CD14-positive monocyte (primary cell): Measurements from ENCODE around the gene POP4. TPM values are rescaled to one million over a fixed set of nuclear protein-coding genes. Genes with fewer than 3 reads are reported as not detected.
A peak's percentile ranks its signal among the peaks of the same experiment; 100 is the strongest.

Source experiments
- DNase-seq, 3 donors: peaks; one replicate each; pipeline ENCODE4 v3.0.0-alpha.2; 2011 to 2022
- H2AFZ ChIP-seq: 2 replicates; pipeline ENCODE4 v1.6.0; 2012; ENCODE audit warnings: mild to moderate bottlenecking, low read depth, low read length, inconsistent platforms; ENCODE audit not compliant: insufficient read depth, poor library complexity, severe bottlenecking
- H3K27ac ChIP-seq, 2 donors: 1 replicate in 1 of 2; 2 replicates in 1 of 2; pipeline ENCODE4 v1.5.1; 2012 to 2013; ENCODE audit warnings: low read length in 2 of 2, control low read depth in 1 of 2, inconsistent platforms in 1 of 2, low read depth in 1 of 2, mild to moderate bottlenecking in 1 of 2
- H3K27me3 ChIP-seq, 2 donors: one replicate each; pipeline versions ENCODE4 v1.6.0 to v1.6.1; 2011 to 2013; ENCODE audit warnings: low read length in 2 of 2; ENCODE audit not compliant: control insufficient read depth in 2 of 2, insufficient read depth in 2 of 2
- H3K36me3 ChIP-seq, 2 donors: replicated peaks in 1 of 2; 1 replicate in 1 of 2; 2 replicates in 1 of 2; pipeline versions ENCODE4 v1.5.1 to v1.6.1; 2012 to 2013; ENCODE audit warnings: low read length in 2 of 2, control low read depth in 1 of 2, inconsistent platforms in 1 of 2, mild to moderate bottlenecking in 1 of 2; ENCODE audit not compliant: insufficient read depth in 2 of 2, control insufficient read depth in 1 of 2
- H3K4me1 ChIP-seq, 2 donors: 1 replicate in 1 of 2; 2 replicates in 1 of 2; pipeline versions ENCODE4 v1.5.1 to v1.6.1; 2012 to 2013; ENCODE audit warnings: low read length in 2 of 2, control low read depth in 1 of 2, inconsistent platforms in 1 of 2, mild to moderate bottlenecking in 1 of 2, moderate library complexity in 1 of 2; ENCODE audit not compliant: insufficient read depth in 2 of 2, control insufficient read depth in 1 of 2
- H3K4me2 ChIP-seq: replicated peaks from 2 replicates; pipeline ENCODE3; 2012; ENCODE audit warnings: low read length, moderate library complexity, mild to moderate bottlenecking; ENCODE audit not compliant: poor library complexity, severe bottlenecking; ENCODE audit errors: extremely low read depth
- H3K4me3 ChIP-seq, 3 experiments: fragments of 200-600 bp in 1 of 3; sonication (generic) in 1 of 3; replicated peaks in 1 of 3; 1 replicate in 2 of 3; 2 replicates in 1 of 3; pipeline ENCODE4 v1.5.1; 2011 to 2013; ENCODE audit warnings: low read length in 3 of 3, mild to moderate bottlenecking in 3 of 3, control low read depth in 2 of 3, low read depth in 2 of 3, inconsistent platforms in 1 of 3, moderate library complexity in 1 of 3
- H3K79me2 ChIP-seq: 2 replicates; pipeline ENCODE4 v1.6.0; 2012; ENCODE audit warnings: mild to moderate bottlenecking, control low read depth, inconsistent platforms, low read length, moderate library complexity; ENCODE audit not compliant: insufficient read depth
- H3K9ac ChIP-seq: 2 replicates; pipeline ENCODE4 v1.6.0; 2017; ENCODE audit warnings: low read length, mild to moderate bottlenecking; ENCODE audit not compliant: insufficient read depth, poor library complexity, severe bottlenecking
- H3K9me3 ChIP-seq, 2 donors: replicated peaks in 1 of 2; 1 replicate in 1 of 2; 2 replicates in 1 of 2; pipeline versions ENCODE4 v1.5.1 to v1.6.1; 2012 to 2013; ENCODE audit warnings: low read length in 2 of 2, control low read depth in 1 of 2; ENCODE audit not compliant: control insufficient read depth in 1 of 2, insufficient read depth in 1 of 2
- H4K20me1 ChIP-seq: 2 replicates; pipeline ENCODE4 v1.6.0; 2012; ENCODE audit warnings: mild to moderate bottlenecking, low read length, control low read depth, moderate library complexity; ENCODE audit not compliant: insufficient read depth
- H3K27ac Mint-ChIP-seq, 7 donors: one replicate each; pipeline ENCODE4 v1.8.0; 2020; ENCODE audit warnings: mild to moderate bottlenecking in 7 of 7, mixed read lengths in 7 of 7, moderate library complexity in 6 of 7, inconsistent platforms in 2 of 7
- H3K27me3 Mint-ChIP-seq, 3 donors: one replicate each; pipeline ENCODE4 v1.8.0; 2021 to 2022; ENCODE audit warnings: low read depth in 3 of 3, mild to moderate bottlenecking in 3 of 3, mixed read lengths in 3 of 3, moderate library complexity in 3 of 3, inconsistent platforms in 1 of 3
- H3K36me3 Mint-ChIP-seq, 2 donors: one replicate each; pipeline ENCODE4 v1.8.0; 2020; ENCODE audit warnings: mixed read lengths in 2 of 2, inconsistent platforms in 1 of 2, mild to moderate bottlenecking in 1 of 2
- H3K4me1 Mint-ChIP-seq: one replicate; pipeline ENCODE4 v1.8.0; 2020; ENCODE audit warnings: mild to moderate bottlenecking, mixed read lengths
- H3K4me3 Mint-ChIP-seq, 2 donors: one replicate each; pipeline ENCODE4 v1.8.0; 2020; ENCODE audit warnings: mild to moderate bottlenecking in 2 of 2, mixed read lengths in 2 of 2, moderate library complexity in 1 of 2
- H3K9me3 Mint-ChIP-seq, 7 donors: one replicate each; pipeline ENCODE4 v1.8.0; 2020 to 2022; ENCODE audit warnings: mixed read lengths in 7 of 7, mild to moderate bottlenecking in 6 of 7, moderate library complexity in 6 of 7, inconsistent platforms in 2 of 7
- CTCF ChIP-seq: fragments of 200-600 bp; IDR thresholded peaks from one replicate; pipeline ENCODE4 v1.8.0; 2022; ENCODE audit warnings: antibody characterized with exemption, mild to moderate bottlenecking
- WGBS: methylation state at CpG from one replicate; pipeline ENCODE4 v1.1.5; 2013; ENCODE audit warnings: missing lambda C conversion rate; ENCODE audit not compliant: insufficient coverage; 5-methylcytosine and 5-hydroxymethylcytosine counted together
- intact Hi-C, 2 donors: fragments of 100-400 bp; cut with micrococcal nuclease; formaldehyde crosslinking; loops; one replicate each; pipeline versions ENCODE4 v1.15.0 to v1.15.1; 2023
- polyA plus RNA-seq, 3 donors: library from polyadenylated mRNA; depleted of rRNA in 1 of 3; unstranded in 2 of 3; stranded (reverse) in 1 of 3; fragments of 300-500 nt in 2 of 3; fragments of >200 nt in 1 of 3; fragmentation: Illumina TruSeq in 2 of 3; gene quantifications; 1 replicate in 2 of 3; 2 replicates in 1 of 3; pipeline ENCODE4 v1.2.3, GENCODE V29; 2012 to 2021

Gene POP4
- polyA plus RNA-seq, 3 donors: 49.9 to 162 (median 161) TPM

- Mint-ChIP-seq H3K27ac (peak overlapping the region in 1 of 7 donors; percentile 4), H3K4me1 (no peaks in the 10 kb centered on the region), H3K27me3 (peaks cover 0 to 11% (median 10%) of the 10 kb centered on the region in 3 donors), H3K9me3 (peaks cover 1 to 17% (median 4%) of the 10 kb centered on the region in 7 donors), H3K36me3 (no peaks in the 10 kb centered on the region), H3K4me3 (no peak overlapping the region)
- Histone ChIP-seq H3K9ac (no peak overlapping the region), H2AFZ (no peak overlapping the region), H3K36me3 (no peaks in the 10 kb centered on the region), H3K27ac (no peak overlapping the region), H4K20me1 (no peaks in the 10 kb centered on the region), H3K9me3 (no peaks in the 10 kb centered on the region), H3K4me1 (no peaks in the 10 kb centered on the region), H3K4me3 (no peak overlapping the region), H3K4me2 (no peak overlapping the region), H3K27me3 (no peaks in the 10 kb centered on the region), H3K79me2 (no peaks in the 10 kb centered on the region)
- no CpG with 5 or more reads among the region's 1 CpG for WGBS
- intact Hi-C loops: no loop called here
- DNase-seq: no peak
- TF ChIP-seq CTCF: no peak
Measured at GRCh38 chr19:29583196-29583999, 22.7 kb upstream of the POP4 start.

- H3K27ac Mint-ChIP-seq: no peak overlapping the region
- no peak overlapping the region for H3K27ac ChIP-seq
- peaks cover 0 to 10% (median 7%) of the 10 kb centered on the region in 3 donors for H3K27me3 Mint-ChIP-seq
- no peaks in the 10 kb centered on the region for H3K4me1 Mint-ChIP-seq
- intact Hi-C loops: no loop called here
- H4K20me1 ChIP-seq: no peaks in the 10 kb centered on the region
- no peak overlapping the region for H2AFZ ChIP-seq
- no peak for TF ChIP-seq CTCF
- no peaks in the 10 kb centered on the region for H3K36me3 Mint-ChIP-seq
- no peaks in the 10 kb centered on the region for H3K79me2 ChIP-seq
- H3K4me3 ChIP-seq: no peak overlapping the region
- H3K4me3 Mint-ChIP-seq: no peak overlapping the region
- H3K36me3 ChIP-seq: no peaks in the 10 kb centered on the region
- H3K9ac ChIP-seq: no peak overlapping the region
- DNase-seq: no peak
- 45% methylated on average over 1 of the region's 2 CpGs for WGBS
- peaks cover 2 to 22% (median 9%) of the 10 kb centered on the region in 7 donors for H3K9me3 Mint-ChIP-seq
- H3K27me3 ChIP-seq: no peaks in the 10 kb centered on the region
- H3K4me2 ChIP-seq: no peak overlapping the region
- H3K9me3 ChIP-seq: peaks cover 0 to 4% of the 10 kb centered on the region in 2 donors
- no peaks in the 10 kb centered on the region for H3K4me1 ChIP-seq
Measured at GRCh38 chr19:29586401-29586800, 19.7 kb upstream of the POP4 start.
